ENCODE results near the gene MFN2. TPM values are rescaled to one million over a fixed set of nuclear protein-coding genes. Genes with fewer than 3 reads are reported as not detected.

MFN2 gene
- total RNA-seq, 4 donors from 2014 or later = 72.1 to 92.8 (median 75.6) TPM

GRCh38 chr1:11960715-11961114 is 19.5 kb upstream of the MFN2 start:
- Histone ChIP-seq H3K4me3 (no peak overlapping the region), H3K9me3 (no peaks in the 10 kb centered on the region), H3K4me1 (peaks cover 10 to 16% (median 12%) of the 10 kb centered on the region in 4 donors), H3K27ac (peak overlapping the region; percentile 55 to 70 (median 64)), H3K27me3 (no peaks in the 10 kb centered on the region), H3K36me3 (peaks cover 0 to 13% (median 2%) of the 10 kb centered on the region in 4 donors)
- no peak for TF ChIP-seq CTCF (IDR thresholded peaks at IDR 0.05)
- TF ChIP-seq EP300 (IDR thresholded peaks at IDR 0.05; ENCODE audit: low read depth) = no peak
- no peak for TF ChIP-seq POLR2AphosphoS5 (IDR thresholded peaks at IDR 0.05)
- TF ChIP-seq POLR2A (IDR thresholded peaks at IDR 0.05) = no peak
- DNase-seq = no peak
- intact Hi-C loops (cut with DNase I; ENCODE audit: low total_unique reads) = no loop called here
- 15 to 68% methylated on average over 2 to 6 of the region's 6 CpGs for WGBS, 2 donors (ENCODE audit: low coverage in 1 of 2)
- in situ Hi-C loops (cut with MboI; ENCODE audit: low pct_ligation_motif_present in 1 of 4, low pct_unique_long_range_greater_than_20kb in 1 of 4, low sequenced_read_pairs in 3 of 4) = loop anchor here in 3 of 4 donors (25.0 kb wide), 1 partner anchor 123 kb away; the partner anchor contains the start of gene NPPA (in 3 of the 3)

GRCh38 chr1:11961230-11961629 is 19.0 kb upstream of the MFN2 start:
- H3K36me3 ChIP-seq = peaks cover 0 to 13% (median 2%) of the 10 kb centered on the region in 4 donors
- H3K27me3 ChIP-seq = no peaks in the 10 kb centered on the region
- H3K4me3 ChIP-seq = no peak overlapping the region
- H3K9me3 ChIP-seq = no peaks in the 10 kb centered on the region
- TF ChIP-seq EP300 (IDR thresholded peaks at IDR 0.05; ENCODE audit: low read depth) = no peak
- peak in 1 of 3 donors; percentile 13 for TF ChIP-seq POLR2AphosphoS5 (IDR thresholded peaks at IDR 0.05)
- intact Hi-C loops (cut with DNase I; ENCODE audit: low total_unique reads) = no loop called here
- 42 to 52% methylated on average over 2 to 4 of the region's 4 CpGs for WGBS, 2 donors (ENCODE audit: low coverage in 1 of 2)
- in situ Hi-C loops (cut with MboI; ENCODE audit: low pct_ligation_motif_present in 1 of 4, low pct_unique_long_range_greater_than_20kb in 1 of 4, low sequenced_read_pairs in 3 of 4) = loop anchor here in 3 of 4 donors (25.0 kb wide), 1 partner anchor 124 kb away; the partner anchor contains the start of gene NPPA (in 3 of the 3)
- H3K4me1 ChIP-seq = peaks cover 10 to 16% (median 12%) of the 10 kb centered on the region in 4 donors
- DNase-seq = no peak
- peak overlapping the region; percentile 55 to 70 (median 64) for H3K27ac ChIP-seq

GRCh38 chr1:11963622-11964021 is 16.6 kb upstream of the MFN2 start:
- 77 to 79% methylated on average over 2 to 3 of the region's 3 CpGs for WGBS, 2 donors (ENCODE audit: low coverage in 1 of 2)
- no peaks in the 10 kb centered on the region for H3K9me3 ChIP-seq
- H3K4me3 ChIP-seq = no peak overlapping the region
- H3K27me3 ChIP-seq = no peaks in the 10 kb centered on the region
- peaks cover 10 to 25% (median 12%) of the 10 kb centered on the region in 4 donors for H3K4me1 ChIP-seq
- TF ChIP-seq EP300 (IDR thresholded peaks at IDR 0.05; ENCODE audit: low read depth) (no peak), POLR2A (IDR thresholded peaks at IDR 0.05) (no peak), CTCF (IDR thresholded peaks at IDR 0.05) (no peak), POLR2AphosphoS5 (IDR thresholded peaks at IDR 0.05) (no peak)
- no peak overlapping the region for H3K27ac ChIP-seq
- in situ Hi-C loops (cut with MboI; ENCODE audit: low pct_ligation_motif_present in 1 of 4, low pct_unique_long_range_greater_than_20kb in 1 of 4, low sequenced_read_pairs in 3 of 4) (loop anchor here in 3 of 4 donors (25.0 kb wide), 1 partner anchor 126 kb away; the partner anchor contains the start of gene NPPA (in 3 of the 3)), intact Hi-C loops (cut with DNase I; ENCODE audit: low total_unique reads) (no loop called here)
- no peak for DNase-seq
- H3K36me3 ChIP-seq = peaks cover 0 to 5% (median 0%) of the 10 kb centered on the region in 4 donors

- in situ Hi-C loops (cut with MboI; ENCODE audit: low pct_ligation_motif_present in 1 of 4, low pct_unique_long_range_greater_than_20kb in 1 of 4, low sequenced_read_pairs in 3 of 4) = loop anchor here in 3 of 4 donors (25.0 kb wide), 1 partner anchor 127 kb away; the partner anchor contains the start of gene NPPA (in 3 of the 3)
- Histone ChIP-seq H3K9me3 (no peaks in the 10 kb centered on the region), H3K27me3 (no peaks in the 10 kb centered on the region), H3K36me3 (peaks cover 0 to 5% (median 0%) of the 10 kb centered on the region in 4 donors), H3K4me3 (no peak overlapping the region), H3K27ac (no peak overlapping the region), H3K4me1 (peaks cover 10 to 25% (median 12%) of the 10 kb centered on the region in 4 donors)
- no peak for DNase-seq
- intact Hi-C loops (cut with DNase I; ENCODE audit: low total_unique reads) = no loop called here
- 90% methylated on average over 12 of the region's 12 CpGs; no CpG with 5 or more reads in 1 of the 2 donors for whole genome bisulfite sequencing, 2 donors (ENCODE audit: low coverage in 1 of 2)
- TF ChIP-seq POLR2A (IDR thresholded peaks at IDR 0.05) (no peak), POLR2AphosphoS5 (IDR thresholded peaks at IDR 0.05) (no peak), EP300 (IDR thresholded peaks at IDR 0.05; ENCODE audit: low read depth) (no peak), CTCF (IDR thresholded peaks at IDR 0.05) (no peak)
These were observed 15.6 kb upstream of the MFN2 start for GRCh38 chr1:11964656-11965055.

Measured in transverse colon (tissue), 4 donors.